ENCODE measurements around the gene GEN1.
A peak's percentile ranks its signal among the peaks of the same experiment; 100 is the strongest.

Gene GEN1, protein sequence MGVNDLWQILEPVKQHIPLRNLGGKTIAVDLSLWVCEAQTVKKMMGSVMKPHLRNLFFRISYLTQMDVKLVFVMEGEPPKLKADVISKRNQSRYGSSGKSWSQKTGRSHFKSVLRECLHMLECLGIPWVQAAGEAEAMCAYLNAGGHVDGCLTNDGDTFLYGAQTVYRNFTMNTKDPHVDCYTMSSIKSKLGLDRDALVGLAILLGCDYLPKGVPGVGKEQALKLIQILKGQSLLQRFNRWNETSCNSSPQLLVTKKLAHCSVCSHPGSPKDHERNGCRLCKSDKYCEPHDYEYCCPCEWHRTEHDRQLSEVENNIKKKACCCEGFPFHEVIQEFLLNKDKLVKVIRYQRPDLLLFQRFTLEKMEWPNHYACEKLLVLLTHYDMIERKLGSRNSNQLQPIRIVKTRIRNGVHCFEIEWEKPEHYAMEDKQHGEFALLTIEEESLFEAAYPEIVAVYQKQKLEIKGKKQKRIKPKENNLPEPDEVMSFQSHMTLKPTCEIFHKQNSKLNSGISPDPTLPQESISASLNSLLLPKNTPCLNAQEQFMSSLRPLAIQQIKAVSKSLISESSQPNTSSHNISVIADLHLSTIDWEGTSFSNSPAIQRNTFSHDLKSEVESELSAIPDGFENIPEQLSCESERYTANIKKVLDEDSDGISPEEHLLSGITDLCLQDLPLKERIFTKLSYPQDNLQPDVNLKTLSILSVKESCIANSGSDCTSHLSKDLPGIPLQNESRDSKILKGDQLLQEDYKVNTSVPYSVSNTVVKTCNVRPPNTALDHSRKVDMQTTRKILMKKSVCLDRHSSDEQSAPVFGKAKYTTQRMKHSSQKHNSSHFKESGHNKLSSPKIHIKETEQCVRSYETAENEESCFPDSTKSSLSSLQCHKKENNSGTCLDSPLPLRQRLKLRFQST

DNA sequence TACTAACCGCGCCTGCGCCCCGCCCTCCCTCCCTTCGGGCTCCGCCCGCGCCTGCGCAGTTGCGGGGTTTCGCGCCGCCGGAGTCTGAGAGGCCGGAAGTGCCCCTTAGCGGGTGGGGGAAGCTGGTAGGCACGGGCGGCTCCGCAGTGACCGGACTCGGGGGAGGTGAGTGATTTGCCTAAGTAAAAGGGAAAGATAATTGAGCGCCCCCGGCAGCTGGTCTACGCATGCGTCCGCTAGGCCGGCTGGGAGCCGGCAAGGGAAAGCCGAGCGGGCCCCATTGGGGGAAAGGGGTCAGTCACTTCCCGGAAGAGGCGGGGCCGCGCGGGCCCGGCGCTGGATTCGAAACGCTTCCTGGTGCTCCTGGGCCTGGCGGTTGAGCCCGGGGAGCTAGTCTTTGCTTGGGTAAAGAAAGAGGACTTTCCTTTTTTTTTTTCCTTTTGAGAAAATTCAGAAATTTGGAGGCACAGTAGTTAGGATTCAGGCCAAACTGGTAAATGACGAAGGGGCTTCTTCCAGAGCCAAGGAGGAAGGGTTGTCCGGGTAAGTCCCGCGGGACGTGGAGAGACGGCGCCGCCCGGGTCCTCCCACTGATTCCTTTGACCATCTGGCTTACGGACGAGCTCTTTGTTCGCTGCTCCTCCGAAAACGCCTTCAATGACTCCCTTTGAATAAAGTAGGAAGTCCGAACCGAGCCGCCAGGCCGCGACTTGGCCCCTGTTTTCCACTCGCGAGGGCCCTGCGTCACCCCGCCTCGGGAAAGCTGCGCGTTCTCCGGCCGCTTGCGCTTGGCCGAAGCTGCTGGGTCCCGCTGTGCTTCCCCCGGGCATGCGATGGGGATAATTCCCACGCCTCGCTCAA, at the start of gene GEN1, which contains the start of gene SMC6:
GEN1 (plus strand) TSS at position 336 of the 861 bp plus-strand sequence. CDS start 5,806 bp downstream, outside the sequence.
SMC6 (minus strand) TSS at position 8 of the 861 bp plus-strand sequence. CDS start 7,864 bp downstream, outside the sequence.
- peaks cover 16% of the 10 kb centered on the region for H3K36me3 Mint-ChIP-seq
- ATAC-seq: peak; percentile 92
- H3K4me1 Mint-ChIP-seq: peaks cover 19% of the 10 kb centered on the region
- peak; percentile 89 to 97 for DNase-seq (ENCODE audit: low spot score in 2 of 2)
- peak within 1 kb of the TSS; percentile 99 for H3K27ac Mint-ChIP-seq
- peak within 1 kb of the TSS; percentile 90 for H3K4me3 Mint-ChIP-seq
- H3K9me3 Mint-ChIP-seq: no peaks in the 10 kb centered on the region

DNA sequence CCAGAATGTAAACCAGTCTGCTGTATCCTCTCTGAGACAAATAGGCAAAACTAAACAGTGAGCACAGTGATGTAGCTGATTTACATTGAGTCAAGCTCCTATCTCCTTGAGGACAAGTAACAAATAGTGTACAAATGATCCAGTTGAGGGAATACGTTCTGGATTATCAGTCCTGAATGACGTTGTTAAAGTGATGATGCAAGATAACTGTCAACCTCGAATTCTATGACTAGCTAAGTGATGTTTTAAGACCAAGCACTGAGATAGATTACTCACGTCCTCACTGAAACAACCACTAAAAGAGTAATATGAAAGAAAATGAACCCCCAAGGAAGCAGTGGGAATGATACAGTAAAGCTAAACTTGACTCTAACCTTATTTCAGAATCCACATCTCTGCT, 47.1 kb upstream of the GEN1 start:
- peak overlapping the region; percentile 20 for H3K27ac Mint-ChIP-seq
- peaks cover 56% of the 10 kb centered on the region for H3K36me3 Mint-ChIP-seq
- no peak for ATAC-seq
- H3K9me3 Mint-ChIP-seq: no peaks in the 10 kb centered on the region
- H3K4me1 Mint-ChIP-seq: no peaks in the 10 kb centered on the region
- DNase-seq (ENCODE audit: low spot score in 2 of 2): no peak
- H3K4me3 Mint-ChIP-seq: no peak overlapping the region

DNA sequence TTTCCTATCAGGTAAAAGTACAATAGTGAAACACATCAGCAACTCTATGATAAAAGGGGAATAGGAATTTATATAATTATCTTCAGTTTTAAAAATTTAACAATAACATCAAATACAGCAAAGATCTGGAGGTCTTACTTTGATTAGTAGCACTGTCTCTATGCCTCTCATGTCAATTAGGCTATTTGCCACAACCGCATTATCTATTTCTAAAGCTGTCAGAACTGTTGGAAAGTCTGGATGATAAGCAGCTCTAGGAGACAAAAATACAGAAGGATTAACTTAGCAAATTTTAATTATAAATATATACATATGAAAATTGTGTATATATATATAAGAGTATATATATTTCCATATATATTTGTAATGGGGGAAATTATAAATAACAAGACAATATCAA, 45.4 kb upstream of the GEN1 start:
- DNase-seq (ENCODE audit: low spot score in 2 of 2) (no peak), ATAC-seq (no peak)
- no peak overlapping the region for H3K27ac Mint-ChIP-seq
- peaks cover 56% of the 10 kb centered on the region for H3K36me3 Mint-ChIP-seq
- no peak overlapping the region for H3K4me3 Mint-ChIP-seq
- no peaks in the 10 kb centered on the region for H3K4me1 Mint-ChIP-seq
- no peaks in the 10 kb centered on the region for H3K9me3 Mint-ChIP-seq

DNA sequence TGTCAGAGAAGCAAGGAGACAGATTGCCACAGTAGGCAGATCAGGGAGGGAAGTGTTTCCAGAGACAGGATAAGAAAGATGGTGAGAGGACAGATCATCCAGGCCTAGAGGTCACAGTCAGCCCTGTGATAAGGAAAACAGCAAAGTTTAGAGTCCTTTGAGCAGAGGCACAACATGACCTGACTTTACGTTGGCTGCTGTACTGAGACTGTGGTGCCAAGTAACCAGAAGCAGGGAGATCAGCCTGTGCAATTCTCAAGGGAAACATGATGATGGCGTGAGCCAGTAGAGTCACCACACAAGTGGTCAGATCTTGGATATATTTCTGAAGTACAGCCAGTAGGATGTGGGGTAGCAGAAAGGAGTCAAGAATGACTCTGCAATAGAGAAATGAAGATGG, 44.0 kb upstream of the GEN1 start:
- no peaks in the 10 kb centered on the region for H3K4me1 Mint-ChIP-seq
- DNase-seq (ENCODE audit: low spot score in 2 of 2): no peak
- H3K4me3 Mint-ChIP-seq: no peak overlapping the region
- H3K27ac Mint-ChIP-seq: no peak overlapping the region
- H3K9me3 Mint-ChIP-seq: no peaks in the 10 kb centered on the region
- no peak for ATAC-seq
- peaks cover 56% of the 10 kb centered on the region for H3K36me3 Mint-ChIP-seq

DNA sequence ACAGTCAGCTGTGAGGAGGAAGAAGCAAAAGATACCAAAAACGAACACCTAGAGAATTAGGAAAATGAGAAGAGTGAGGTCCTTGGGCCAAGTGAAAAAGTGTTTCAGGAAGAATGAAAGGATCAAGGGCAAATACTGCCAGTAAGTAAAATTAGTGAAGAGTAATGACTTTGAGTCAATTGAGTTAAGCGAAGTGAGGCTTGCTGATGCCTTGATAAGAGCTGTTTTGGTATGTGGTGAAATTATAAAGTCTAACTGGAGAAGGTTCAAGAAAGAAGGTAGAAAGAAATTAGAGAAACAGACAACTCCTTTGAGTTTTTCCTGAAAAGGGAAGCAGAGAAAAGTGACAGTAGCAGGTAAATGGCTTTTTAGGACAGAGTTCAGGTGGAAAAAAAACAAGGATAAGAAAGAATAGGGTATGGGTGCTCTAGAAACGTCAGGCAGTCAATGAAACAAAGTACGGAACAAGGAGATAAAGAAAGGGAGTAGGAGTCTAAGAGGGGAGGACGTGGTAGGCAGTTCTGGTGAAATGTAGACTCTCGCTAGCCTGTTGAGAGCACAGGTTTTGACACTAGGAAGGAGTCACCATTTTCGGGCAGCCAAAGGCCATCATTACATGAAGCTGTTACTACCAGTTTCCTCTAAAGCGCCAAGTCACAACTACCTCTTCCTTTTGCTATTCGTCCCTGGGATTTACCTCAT, 43.2 kb upstream of the GEN1 start:
- Mint-ChIP-seq H3K36me3 (peaks cover 57% of the 10 kb centered on the region), H3K9me3 (no peaks in the 10 kb centered on the region), H3K4me3 (no peak overlapping the region), H3K4me1 (no peaks in the 10 kb centered on the region), H3K27ac (no peak overlapping the region)
- no peak for DNase-seq (ENCODE audit: low spot score in 2 of 2)
- ATAC-seq: no peak

DNA sequence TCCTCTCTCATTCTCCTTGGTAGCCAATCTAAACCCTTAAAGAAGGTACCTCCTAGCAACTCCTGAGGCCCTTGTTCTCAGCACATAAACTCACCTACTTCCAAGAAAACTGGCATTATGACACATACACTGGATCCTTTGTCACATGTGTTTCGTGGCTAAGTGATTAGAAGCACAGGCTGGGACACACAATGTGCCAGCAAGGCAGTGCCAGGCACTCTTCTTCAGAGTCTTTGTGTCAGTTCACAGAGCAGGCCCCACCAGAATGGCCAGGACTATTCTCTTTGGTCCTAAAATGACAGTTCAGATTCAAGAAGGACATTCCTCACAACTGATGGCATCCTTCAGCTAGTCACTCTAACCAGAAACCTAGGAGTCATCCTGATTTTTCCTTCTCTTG, 40.6 kb upstream of the GEN1 start:
- ATAC-seq: no peak
- Mint-ChIP-seq H3K4me3 (no peak overlapping the region), H3K36me3 (peaks cover 65% of the 10 kb centered on the region), H3K9me3 (no peaks in the 10 kb centered on the region), H3K27ac (no peak overlapping the region), H3K4me1 (no peaks in the 10 kb centered on the region)
- no peak for DNase-seq (ENCODE audit: low spot score in 2 of 2)

DNA sequence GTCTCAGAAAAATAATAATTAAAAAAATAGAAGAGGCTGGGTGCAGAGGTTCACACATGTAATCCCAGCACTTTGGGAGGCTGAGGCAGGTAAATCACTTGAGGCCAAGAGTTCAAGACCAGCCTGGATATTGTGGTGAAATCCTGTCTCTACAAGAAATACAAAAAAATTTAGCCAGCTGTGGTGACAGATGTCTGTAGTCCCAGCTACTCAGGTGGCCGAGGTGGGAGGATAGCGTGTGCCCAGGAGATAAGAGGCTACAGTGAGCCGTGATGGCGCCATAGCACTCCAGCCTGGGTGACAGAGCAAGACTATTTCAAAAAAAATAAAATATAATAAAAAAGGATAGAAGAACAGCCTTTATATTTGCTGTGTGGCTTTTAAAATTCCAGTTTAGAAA, 36.3 kb upstream of the GEN1 start:
- Mint-ChIP-seq H3K36me3 (peaks cover 87% of the 10 kb centered on the region), H3K9me3 (no peaks in the 10 kb centered on the region), H3K4me1 (no peaks in the 10 kb centered on the region), H3K4me3 (no peak overlapping the region), H3K27ac (no peak overlapping the region)
- DNase-seq (ENCODE audit: low spot score in 2 of 2) (no peak), ATAC-seq (no peak)

DNA sequence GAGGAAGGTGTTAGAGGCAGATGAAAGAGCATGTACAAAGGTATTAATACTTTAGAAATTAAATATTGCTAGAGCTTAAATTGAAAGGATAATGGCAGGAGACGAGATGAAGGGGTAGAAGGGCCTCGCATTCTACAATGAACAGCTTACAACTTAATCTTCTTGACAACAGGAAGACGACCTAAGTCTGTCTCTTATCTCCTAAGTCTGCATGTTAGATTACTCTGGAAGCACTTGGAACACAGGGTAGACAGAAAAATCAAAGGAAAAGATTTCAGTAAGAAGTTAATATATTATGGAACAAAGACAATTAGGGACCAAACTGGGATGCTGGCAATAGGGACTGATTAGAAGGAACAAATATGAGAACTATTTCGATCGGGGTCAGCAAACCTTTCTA, 35.2 kb upstream of the GEN1 start:
- no peaks in the 10 kb centered on the region for H3K4me1 Mint-ChIP-seq
- no peak for ATAC-seq

DNA sequence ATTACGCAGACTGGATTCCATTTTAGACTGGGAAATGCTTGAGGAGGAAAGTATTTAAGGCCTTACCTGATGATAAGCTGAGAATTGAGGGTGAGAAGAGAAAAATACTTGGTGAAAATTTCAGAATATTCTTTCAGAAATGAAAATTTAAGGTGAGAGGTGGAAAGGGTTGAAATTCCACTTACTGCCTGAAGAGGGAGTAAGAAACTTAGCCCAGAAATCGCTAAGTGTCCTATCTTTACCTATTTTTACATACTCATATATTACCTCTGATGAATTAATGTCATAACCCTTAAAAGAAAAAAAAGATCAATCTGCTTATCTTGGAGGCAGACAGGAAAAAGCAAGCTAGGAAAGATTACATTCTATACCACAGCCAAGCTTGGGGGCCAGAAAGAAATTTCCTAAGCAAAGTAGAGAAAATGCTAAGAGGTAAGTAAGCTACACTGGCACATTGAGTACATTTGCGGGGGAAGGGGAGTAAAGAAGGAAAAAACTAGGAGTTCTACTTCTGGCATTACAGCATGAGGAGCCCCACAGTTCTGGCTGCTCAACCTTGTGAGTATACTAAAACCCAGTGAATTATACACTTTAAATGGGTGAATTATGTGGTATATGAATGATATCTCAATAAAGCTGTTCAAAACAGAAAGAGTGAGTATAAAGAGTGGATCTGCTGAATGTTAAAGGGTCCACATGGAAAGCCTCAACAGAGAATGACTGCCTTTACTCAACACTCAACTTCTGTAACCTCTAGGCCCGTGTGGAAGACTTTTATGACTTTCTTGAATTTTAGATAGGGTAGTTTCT, 34.2 kb upstream of the GEN1 start:
- ATAC-seq: no peak
- Mint-ChIP-seq H3K4me1 (no peaks in the 10 kb centered on the region), H3K27ac (no peak overlapping the region), H3K36me3 (peaks cover 66% of the 10 kb centered on the region), H3K9me3 (no peaks in the 10 kb centered on the region), H3K4me3 (no peak overlapping the region)
- DNase-seq (ENCODE audit: low spot score in 2 of 2): no peak

More for the DNA sequence above, 35.2 kb upstream of the GEN1 start:
- Mint-ChIP-seq H3K9me3 (no peaks in the 10 kb centered on the region), H3K36me3 (peaks cover 77% of the 10 kb centered on the region), H3K27ac (no peak overlapping the region), H3K4me3 (no peak overlapping the region)
- no peak for DNase-seq (ENCODE audit: low spot score in 2 of 2)

DNA sequence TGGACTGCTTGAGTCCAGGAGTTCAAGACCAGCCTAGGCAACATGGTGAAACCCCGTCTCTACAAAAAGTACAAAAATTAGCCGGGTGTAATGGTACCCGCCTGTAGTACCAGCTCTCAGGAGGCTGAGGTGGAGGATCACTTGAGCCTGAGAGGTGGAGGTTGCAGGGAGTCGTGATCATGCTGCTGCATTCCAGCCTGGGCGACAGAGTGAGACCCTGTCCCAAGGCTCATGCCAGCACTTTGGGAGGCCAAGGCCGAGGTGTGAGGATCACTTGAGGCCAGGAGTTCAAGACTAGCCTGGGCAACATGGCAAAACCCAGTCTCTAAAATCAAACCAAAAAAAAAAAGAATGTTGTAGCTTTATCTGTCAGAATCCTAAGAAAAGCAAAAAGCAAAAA, 25.7 kb upstream of the GEN1 start:
- ATAC-seq: no peak
- H3K27ac Mint-ChIP-seq: no peak overlapping the region
- H3K9me3 Mint-ChIP-seq: no peaks in the 10 kb centered on the region
- DNase-seq (ENCODE audit: low spot score in 2 of 2): no peak
- no peak overlapping the region for H3K4me3 Mint-ChIP-seq
- peaks cover 63% of the 10 kb centered on the region for H3K36me3 Mint-ChIP-seq
- no peaks in the 10 kb centered on the region for H3K4me1 Mint-ChIP-seq

DNA sequence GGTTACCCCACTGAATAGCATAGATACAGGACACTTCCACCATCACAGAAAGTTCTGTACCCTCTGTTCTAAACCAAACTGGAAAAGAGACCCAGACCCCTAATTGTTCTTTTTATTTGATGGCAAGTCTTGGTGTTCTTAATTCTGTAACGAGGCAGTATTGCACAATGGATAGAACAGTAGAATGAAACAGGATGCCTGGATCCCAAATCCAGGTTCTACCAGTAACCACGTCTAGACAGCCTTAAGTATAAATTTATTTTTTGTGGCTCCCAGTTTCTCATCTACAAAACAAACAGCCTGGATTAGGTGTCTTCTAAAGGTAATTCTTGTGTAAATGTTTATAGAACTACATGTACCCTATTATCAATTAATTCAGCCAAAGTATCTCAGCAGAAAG, 24.1 kb upstream of the GEN1 start:
- peaks cover 73% of the 10 kb centered on the region for H3K36me3 Mint-ChIP-seq
- H3K27ac Mint-ChIP-seq: no peak overlapping the region
- DNase-seq (ENCODE audit: low spot score in 2 of 2) (no peak), ATAC-seq (no peak)
- H3K4me3 Mint-ChIP-seq: no peak overlapping the region
- no peaks in the 10 kb centered on the region for H3K9me3 Mint-ChIP-seq
- H3K4me1 Mint-ChIP-seq: no peaks in the 10 kb centered on the region

DNA sequence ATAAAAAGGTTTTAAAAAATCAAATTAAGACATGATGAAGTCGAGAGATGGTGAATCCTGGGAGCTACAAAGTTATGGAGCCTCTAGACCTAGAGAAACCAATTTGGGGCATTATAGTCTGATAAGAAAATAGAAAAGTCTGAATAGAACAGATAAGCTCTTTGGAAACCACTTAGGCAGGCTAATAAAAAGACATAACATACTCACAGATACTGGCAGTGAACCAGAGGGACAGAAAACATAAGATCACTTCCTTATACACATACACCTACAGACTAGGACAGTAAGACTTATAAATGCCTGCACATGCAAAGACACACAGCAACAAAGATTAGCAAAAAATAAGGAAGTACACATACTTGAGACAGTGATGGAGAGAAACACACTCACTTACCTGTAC, 20.3 kb upstream of the GEN1 start:
- Mint-ChIP-seq H3K36me3 (peaks cover 85% of the 10 kb centered on the region), H3K4me3 (no peak overlapping the region), H3K27ac (no peak overlapping the region), H3K9me3 (no peaks in the 10 kb centered on the region), H3K4me1 (no peaks in the 10 kb centered on the region)
- no peak for DNase-seq (ENCODE audit: low spot score in 2 of 2)
- ATAC-seq: no peak

DNA sequence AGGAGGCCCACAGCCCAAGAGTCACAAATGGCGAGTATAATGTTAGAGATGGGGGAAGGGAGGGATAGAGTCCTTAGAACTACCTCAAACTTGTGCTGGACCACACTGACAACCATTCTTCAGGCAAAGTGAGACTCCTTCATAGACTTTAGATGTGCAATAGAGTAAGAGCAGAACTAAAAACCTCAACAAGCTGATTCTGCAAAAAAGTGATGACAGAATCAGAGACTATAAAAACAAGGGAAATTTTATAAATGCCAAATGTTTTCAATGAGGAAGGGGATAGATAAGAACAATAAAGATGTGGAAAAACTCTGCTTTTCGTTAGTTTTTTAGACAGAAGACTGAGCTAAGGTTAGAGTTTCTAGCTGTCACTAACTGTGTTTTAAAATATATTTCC, 18.1 kb upstream of the GEN1 start:
- Mint-ChIP-seq H3K36me3 (peaks cover 79% of the 10 kb centered on the region), H3K9me3 (no peaks in the 10 kb centered on the region), H3K4me3 (no peak overlapping the region), H3K4me1 (peaks cover 2% of the 10 kb centered on the region), H3K27ac (no peak overlapping the region)
- ATAC-seq (no peak), DNase-seq (ENCODE audit: low spot score in 2 of 2) (no peak)

DNA sequence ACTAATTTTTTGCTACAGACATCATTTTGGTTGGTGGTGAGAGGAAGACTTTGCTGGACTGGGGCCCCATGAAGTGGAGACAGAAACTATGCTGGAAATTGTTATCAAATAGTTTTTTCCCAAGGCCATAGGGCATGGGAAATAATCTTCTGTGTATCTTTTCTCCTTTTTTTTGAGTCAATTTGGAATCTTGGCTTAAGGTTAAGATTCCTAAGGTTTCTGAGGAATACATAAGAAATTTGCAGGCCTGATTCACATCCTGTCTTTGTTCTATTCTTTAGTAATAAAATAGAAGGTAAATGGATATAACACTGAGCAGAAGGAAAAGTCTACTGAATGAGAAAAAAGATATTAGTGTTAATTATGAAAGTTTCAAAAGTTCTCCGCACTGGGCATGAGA, 16.9 kb upstream of the GEN1 start:
- ATAC-seq (no peak), DNase-seq (ENCODE audit: low spot score in 2 of 2) (no peak)
- H3K4me1 Mint-ChIP-seq: peaks cover 5% of the 10 kb centered on the region
- peaks cover 71% of the 10 kb centered on the region for H3K36me3 Mint-ChIP-seq
- H3K4me3 Mint-ChIP-seq: no peak overlapping the region
- H3K9me3 Mint-ChIP-seq: no peaks in the 10 kb centered on the region
- H3K27ac Mint-ChIP-seq: no peak overlapping the region

Data from stimulated activated effector memory CD8-positive, alpha-beta T cell treated with anti-CD3 and anti-CD28 coated beads, Interleukin-12 subunit alpha, Interleukin-12 subunit beta, amount 100 ng/mL, for 72 hours (primary cell).